OCI-LY7 (cell line): Measurements from ENCODE around the gene MYBPHL.
A peak's percentile ranks its signal among the peaks of the same experiment; 100 is the strongest.

ENCODE experiments used
- EZH2phosphoT487 ChIP-seq: fragments of 200-600 bp; sonication (generic); IDR thresholded peaks from 2 replicates; pipeline ENCODE4 v1.6.1; 2018; ENCODE audit warnings: low read depth, borderline replicate concordance, mild to moderate bottlenecking, mixed run types, antibody characterized with exemption, low read length, moderate library complexity, mixed read lengths
- TF ChIP-seq, protein P1 (sequence below): fragments of 200-600 bp; sonication (generic); conservative IDR thresholded peaks from 2 replicates; pipeline ENCODE4 v1.5.1; 2014; ENCODE audit warnings: mild to moderate bottlenecking, antibody characterized with exemption, low read length, moderate library complexity, mixed read lengths

DNA sequence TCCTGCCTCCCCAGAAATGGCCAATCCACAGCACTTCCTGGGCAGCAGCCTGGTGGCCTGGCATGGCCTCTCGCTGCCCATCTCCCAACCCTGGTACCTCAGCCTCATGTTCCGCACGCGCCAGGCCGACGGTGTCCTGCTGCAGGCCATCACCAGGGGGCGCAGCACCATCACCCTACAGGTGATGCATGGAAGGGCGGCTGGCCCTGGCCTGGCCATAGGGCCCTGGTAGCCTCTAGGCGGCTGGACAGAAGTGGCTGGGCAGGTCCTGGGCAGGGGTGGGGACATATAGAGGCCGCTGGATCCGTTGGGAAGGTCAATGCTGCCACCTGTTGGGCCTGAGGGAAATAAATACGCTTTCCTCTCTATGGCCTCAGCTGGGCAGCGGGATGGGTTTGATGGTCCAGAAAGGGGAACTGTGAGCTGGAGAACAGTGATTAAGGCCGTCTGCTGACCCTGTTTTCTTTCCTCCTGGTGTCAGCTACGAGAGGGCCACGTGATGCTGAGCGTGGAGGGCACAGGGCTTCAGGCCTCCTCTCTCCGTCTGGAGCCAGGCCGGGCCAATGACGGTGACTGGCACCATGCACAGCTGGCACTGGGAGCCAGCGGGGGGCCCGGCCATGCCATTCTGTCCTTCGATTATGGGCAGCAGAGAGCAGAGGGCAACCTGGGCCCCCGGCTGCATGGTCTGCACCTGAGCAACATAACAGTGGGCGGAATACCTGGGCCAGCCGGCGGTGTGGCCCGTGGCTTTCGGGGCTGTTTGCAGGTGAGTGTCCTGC is 43.0 kb downstream of the MYBPHL start:
- TF ChIP-seq, protein P1, sequence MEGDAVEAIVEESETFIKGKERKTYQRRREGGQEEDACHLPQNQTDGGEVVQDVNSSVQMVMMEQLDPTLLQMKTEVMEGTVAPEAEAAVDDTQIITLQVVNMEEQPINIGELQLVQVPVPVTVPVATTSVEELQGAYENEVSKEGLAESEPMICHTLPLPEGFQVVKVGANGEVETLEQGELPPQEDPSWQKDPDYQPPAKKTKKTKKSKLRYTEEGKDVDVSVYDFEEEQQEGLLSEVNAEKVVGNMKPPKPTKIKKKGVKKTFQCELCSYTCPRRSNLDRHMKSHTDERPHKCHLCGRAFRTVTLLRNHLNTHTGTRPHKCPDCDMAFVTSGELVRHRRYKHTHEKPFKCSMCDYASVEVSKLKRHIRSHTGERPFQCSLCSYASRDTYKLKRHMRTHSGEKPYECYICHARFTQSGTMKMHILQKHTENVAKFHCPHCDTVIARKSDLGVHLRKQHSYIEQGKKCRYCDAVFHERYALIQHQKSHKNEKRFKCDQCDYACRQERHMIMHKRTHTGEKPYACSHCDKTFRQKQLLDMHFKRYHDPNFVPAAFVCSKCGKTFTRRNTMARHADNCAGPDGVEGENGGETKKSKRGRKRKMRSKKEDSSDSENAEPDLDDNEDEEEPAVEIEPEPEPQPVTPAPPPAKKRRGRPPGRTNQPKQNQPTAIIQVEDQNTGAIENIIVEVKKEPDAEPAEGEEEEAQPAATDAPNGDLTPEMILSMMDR: peak; percentile 93
- TF ChIP-seq EZH2phosphoT487: no peak
